Body of pancreas (tissue), 4 donors: ENCODE results near the gene LETM1. TPM values are rescaled to one million over a fixed set of nuclear protein-coding genes. Genes with fewer than 3 reads are reported as not detected.

Source experiments
- ATAC-seq: fragments of 150-250 bp; one replicate; pipeline ENCODE4 v1.9.1; 2016
- DNase-seq, 4 donors: peaks; one replicate each; pipeline ENCODE4 v3.0.0-alpha.2; 2019
- H3K27ac ChIP-seq, 4 donors: fragments of 200-600 bp; sonication (generic); 1 replicate in 3 of 4; 2 replicates in 1 of 4; pipeline versions ENCODE4 v1.5.1 to v1.6.1; 2016 to 2019; ENCODE audit warnings: mild to moderate bottlenecking in 1 of 4, mixed read lengths in 1 of 4, moderate library complexity in 1 of 4
- H3K27me3 ChIP-seq, 2 donors: fragments of 200-600 bp; sonication (generic); one replicate each; pipeline ENCODE4 v1.6.0; 2016; ENCODE audit warnings: mild to moderate bottlenecking in 1 of 2
- H3K36me3 ChIP-seq, 2 donors: fragments of 200-600 bp; sonication (generic); replicated peaks in 1 of 2; 2 replicates each; pipeline ENCODE4 v1.5.1; 2016; ENCODE audit warnings: low read depth in 2 of 2; ENCODE audit not compliant: insufficient read depth in 1 of 2
- H3K4me1 ChIP-seq: fragments of 200-600 bp; sonication (generic); one replicate; pipeline ENCODE4 v1.6.0; 2016
- H3K4me3 ChIP-seq, 2 donors: fragments of 200-600 bp; sonication (generic); 1 replicate in 1 of 2; 2 replicates in 1 of 2; pipeline ENCODE4 v1.5.1; 2016 to 2019
- H3K9me3 ChIP-seq, 3 donors: fragments of 200-600 bp; sonication (generic); 1 replicate in 2 of 3; 2 replicates in 1 of 3; pipeline ENCODE4 v1.5.1; 2016
- POLR2A ChIP-seq, 3 donors: fragments of 450-650 bp; IDR thresholded peaks; one replicate each; pipeline ENCODE4 v1.6.1; 2016; ENCODE audit warnings: antibody characterized with exemption in 3 of 3, mild to moderate bottlenecking in 2 of 3
- WGBS, 2 donors: methylation state at CpG; one replicate each; pipeline ENCODE4 v1.1.5; 2017; 5-methylcytosine and 5-hydroxymethylcytosine counted together
- intact Hi-C: fragments of 100-400 bp; cut with DNase I; formaldehyde crosslinking; loops from one replicate; pipeline ENCODE4 v1.15.1; 2023
- total RNA-seq, 2 donors: library from RNA; depleted of rRNA; stranded (reverse); fragments of >200 nt; gene quantifications; one replicate each; pipeline ENCODE4 v1.1.0, GENCODE V29; 2016
- TF ChIP-seq, protein P1 (sequence below), 7 experiments: fragments of 450-650 bp in 4 of 7; fragments of 200-600 bp in 3 of 7; sonication (generic) in 3 of 7; IDR thresholded peaks; one replicate each; pipeline ENCODE4 v1.5.1; 2016 to 2019; ENCODE audit warnings: antibody characterized with exemption in 7 of 7

The LETM1 gene
- total RNA-seq, 2 donors from 2014 or later: 23.3 to 52.4 TPM

GRCh38 chr4:1799387-1800375, 56.3 kb downstream of the LETM1 start:
- H3K27ac ChIP-seq: peak overlapping the region in 3 of 4 donors; percentile 44 to 72 (median 44)
- 66 to 89% methylated on average over 14 to 35 of the region's 41 CpGs for WGBS, 2 donors
- ATAC-seq (no peak), DNase-seq (no peak)
- H3K36me3 ChIP-seq: no peaks in the 10 kb centered on the region
- no peak for TF ChIP-seq POLR2A (IDR thresholded peaks at IDR 0.05)
- TF ChIP-seq, protein P1, sequence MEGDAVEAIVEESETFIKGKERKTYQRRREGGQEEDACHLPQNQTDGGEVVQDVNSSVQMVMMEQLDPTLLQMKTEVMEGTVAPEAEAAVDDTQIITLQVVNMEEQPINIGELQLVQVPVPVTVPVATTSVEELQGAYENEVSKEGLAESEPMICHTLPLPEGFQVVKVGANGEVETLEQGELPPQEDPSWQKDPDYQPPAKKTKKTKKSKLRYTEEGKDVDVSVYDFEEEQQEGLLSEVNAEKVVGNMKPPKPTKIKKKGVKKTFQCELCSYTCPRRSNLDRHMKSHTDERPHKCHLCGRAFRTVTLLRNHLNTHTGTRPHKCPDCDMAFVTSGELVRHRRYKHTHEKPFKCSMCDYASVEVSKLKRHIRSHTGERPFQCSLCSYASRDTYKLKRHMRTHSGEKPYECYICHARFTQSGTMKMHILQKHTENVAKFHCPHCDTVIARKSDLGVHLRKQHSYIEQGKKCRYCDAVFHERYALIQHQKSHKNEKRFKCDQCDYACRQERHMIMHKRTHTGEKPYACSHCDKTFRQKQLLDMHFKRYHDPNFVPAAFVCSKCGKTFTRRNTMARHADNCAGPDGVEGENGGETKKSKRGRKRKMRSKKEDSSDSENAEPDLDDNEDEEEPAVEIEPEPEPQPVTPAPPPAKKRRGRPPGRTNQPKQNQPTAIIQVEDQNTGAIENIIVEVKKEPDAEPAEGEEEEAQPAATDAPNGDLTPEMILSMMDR (IDR thresholded peaks at IDR 0.05): no peak
- H3K4me3 ChIP-seq: no peak overlapping the region
- H3K27me3 ChIP-seq: no peaks in the 10 kb centered on the region
- H3K9me3 ChIP-seq: no peaks in the 10 kb centered on the region
- H3K4me1 ChIP-seq: peaks cover 67% of the 10 kb centered on the region
- intact Hi-C loops: loop anchor here (5.0 kb wide), 1 partner anchor 47 kb away; no protein-coding TSS in a partner anchor

GRCh38 chr4:1798580-1799386, 57.2 kb downstream of the LETM1 start:
- 64 to 65% methylated on average over 11 to 30 of the region's 30 CpGs for WGBS, 2 donors
- Histone ChIP-seq H3K27ac (peak overlapping the region in 3 of 4 donors; percentile 44 to 72 (median 44)), H3K36me3 (no peaks in the 10 kb centered on the region), H3K4me3 (no peak overlapping the region), H3K4me1 (peaks cover 68% of the 10 kb centered on the region), H3K9me3 (no peaks in the 10 kb centered on the region), H3K27me3 (peaks cover 0 to 6% of the 10 kb centered on the region in 2 donors)
- no peak for TF ChIP-seq POLR2A (IDR thresholded peaks at IDR 0.05)
- TF ChIP-seq, protein P1 (IDR thresholded peaks at IDR 0.05): no peak
- no peak for DNase-seq
- no peak for ATAC-seq
- intact Hi-C loops: no loop called here

DNA sequence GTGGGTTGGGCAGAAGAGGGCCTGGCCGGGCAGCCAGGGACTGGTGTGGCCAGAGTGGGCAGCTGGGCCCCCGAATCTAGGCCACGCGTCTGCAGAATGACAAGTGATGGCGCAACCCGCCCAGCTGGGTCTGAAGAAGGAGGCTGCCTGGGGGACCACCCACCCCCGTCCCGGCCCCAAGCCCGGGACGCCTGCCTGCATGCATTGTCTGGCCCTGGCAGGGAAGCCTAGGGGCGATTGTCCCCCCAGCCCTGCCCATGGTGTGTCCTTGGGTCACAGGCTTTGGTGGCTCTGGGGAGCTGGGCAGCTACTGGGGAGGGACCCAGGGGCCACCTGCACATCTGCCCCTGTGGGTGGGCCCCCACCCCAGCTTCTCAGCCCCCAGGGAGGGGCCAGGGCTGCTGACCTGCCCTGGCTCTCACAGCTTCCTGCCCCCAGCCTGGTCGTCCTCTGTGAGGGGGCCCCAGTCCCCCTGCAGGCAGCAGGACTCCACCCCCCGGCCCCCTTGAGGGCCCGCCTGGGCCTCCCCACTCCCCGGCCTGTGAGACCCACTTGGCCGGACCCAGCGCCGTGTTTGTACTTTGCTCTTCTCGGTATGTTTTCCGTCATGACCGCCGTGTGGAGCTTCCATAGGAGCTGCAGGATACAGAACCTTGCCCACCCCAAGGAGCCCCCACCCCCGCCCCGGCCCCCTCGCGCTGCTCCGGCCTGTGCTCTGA, 57.9 kb downstream of the LETM1 start:
- peaks cover 68% of the 10 kb centered on the region for H3K4me1 ChIP-seq
- H3K4me3 ChIP-seq: no peak overlapping the region
- no peak for DNase-seq
- intact Hi-C loops: no loop called here
- peaks cover 0 to 6% of the 10 kb centered on the region in 2 donors for H3K27me3 ChIP-seq
- H3K9me3 ChIP-seq: no peaks in the 10 kb centered on the region
- peak overlapping the region in 3 of 4 donors; percentile 44 to 84 (median 72) for H3K27ac ChIP-seq
- no peaks in the 10 kb centered on the region for H3K36me3 ChIP-seq
- no peak for ATAC-seq
- 61 to 67% methylated on average over 3 to 25 of the region's 27 CpGs for WGBS, 2 donors
- no peak for TF ChIP-seq POLR2A (IDR thresholded peaks at IDR 0.05)
- TF ChIP-seq, protein P1 (IDR thresholded peaks at IDR 0.05): no peak

GRCh38 chr4:1797298-1797860, 58.6 kb downstream of the LETM1 start:
- intact Hi-C loops: no loop called here
- Histone ChIP-seq H3K27me3 (peaks cover 0 to 6% of the 10 kb centered on the region in 2 donors), H3K4me3 (no peak overlapping the region), H3K4me1 (peaks cover 73% of the 10 kb centered on the region), H3K36me3 (no peaks in the 10 kb centered on the region), H3K27ac (peak overlapping the region in 3 of 4 donors; percentile 44 to 84 (median 72)), H3K9me3 (no peaks in the 10 kb centered on the region)
- TF ChIP-seq POLR2A (IDR thresholded peaks at IDR 0.05): no peak
- TF ChIP-seq, protein P1 (IDR thresholded peaks at IDR 0.05): no peak
- ATAC-seq (no peak), DNase-seq (no peak)
- 64% methylated on average over 16 of the region's 16 CpGs; no CpG with 5 or more reads in 1 of the 2 donors for WGBS, 2 donors
